ENCODE data around the gene TENM4.

The TENM4 gene

GRCh38 chr11:79165908-79166307 is 274.9 kb downstream of the TENM4 start:
- no peak overlapping the region for H3K27ac ChIP-seq (replicated peaks; ENCODE audit: low read length)
- no peak overlapping the region for H3K14ac ChIP-seq (ENCODE audit: low read length)
- no peak overlapping the region for H4K91ac ChIP-seq (ENCODE audit: low read depth, low read length, poor library complexity)
- H2BK15ac ChIP-seq (ENCODE audit: low read length): no peak overlapping the region
- H2AK5ac ChIP-seq (ENCODE audit: low read depth, low read length): no peak overlapping the region
- no peaks in the 10 kb centered on the region for H3K36me3 ChIP-seq (replicated peaks in 1 of 2; ENCODE audit: control insufficient read depth in 2 of 2, insufficient read depth in 2 of 2, low read length in 2 of 2)
- H2AFZ ChIP-seq (ENCODE audit: low read length): no peak overlapping the region
- H2BK12ac ChIP-seq (ENCODE audit: low read length): no peak overlapping the region
- no peaks in the 10 kb centered on the region for H3K4me1 ChIP-seq (ENCODE audit: control insufficient read depth in 2 of 2, insufficient read depth in 1 of 2, low read depth in 1 of 2, low read length in 2 of 2)
- no peak overlapping the region for H3K9ac ChIP-seq (ENCODE audit: low read depth, low read length, poor library complexity)
- no peak overlapping the region for H2BK120ac ChIP-seq (ENCODE audit: low read depth, low read length)
- H4K8ac ChIP-seq (ENCODE audit: low read depth, low read length): no peak overlapping the region
- DNase-seq (ENCODE audit: low spot score): no peak
- no peaks in the 10 kb centered on the region for H3K79me1 ChIP-seq (ENCODE audit: low read depth, low read length)
- no peak overlapping the region for H3K4me2 ChIP-seq (ENCODE audit: insufficient read depth, low read length, poor library complexity, severe bottlenecking)
- no peaks in the 10 kb centered on the region for H3K27me3 ChIP-seq (ENCODE audit: control insufficient read depth in 3 of 3, insufficient read depth in 3 of 3, low read depth in 1 of 3, low read length in 3 of 3)
- H3K4ac ChIP-seq (ENCODE audit: low read length): no peak overlapping the region
- H3K4me3 ChIP-seq (ENCODE audit: low read length in 2 of 2): no peak overlapping the region
- H2BK5ac ChIP-seq (ENCODE audit: low read length): no peak overlapping the region
- no peak overlapping the region for H3K18ac ChIP-seq (ENCODE audit: low read length)
- WGBS, 2 donors (ENCODE audit: extremely low coverage in 2 of 2, insufficient read length in 2 of 2, insufficient replicate concordance in 1 of 2): no CpG with 5 or more reads among the region's 2 CpGs
- peaks cover 0 to 2% of the 10 kb centered on the region in 2 donors for H3K9me3 ChIP-seq (replicated peaks in 1 of 2; ENCODE audit: control insufficient read depth in 2 of 2, insufficient read depth in 1 of 2, low read depth in 1 of 2, low read length in 2 of 2)
- H3K23ac ChIP-seq (ENCODE audit: low read depth, low read length, poor library complexity): no peak overlapping the region

DNA sequence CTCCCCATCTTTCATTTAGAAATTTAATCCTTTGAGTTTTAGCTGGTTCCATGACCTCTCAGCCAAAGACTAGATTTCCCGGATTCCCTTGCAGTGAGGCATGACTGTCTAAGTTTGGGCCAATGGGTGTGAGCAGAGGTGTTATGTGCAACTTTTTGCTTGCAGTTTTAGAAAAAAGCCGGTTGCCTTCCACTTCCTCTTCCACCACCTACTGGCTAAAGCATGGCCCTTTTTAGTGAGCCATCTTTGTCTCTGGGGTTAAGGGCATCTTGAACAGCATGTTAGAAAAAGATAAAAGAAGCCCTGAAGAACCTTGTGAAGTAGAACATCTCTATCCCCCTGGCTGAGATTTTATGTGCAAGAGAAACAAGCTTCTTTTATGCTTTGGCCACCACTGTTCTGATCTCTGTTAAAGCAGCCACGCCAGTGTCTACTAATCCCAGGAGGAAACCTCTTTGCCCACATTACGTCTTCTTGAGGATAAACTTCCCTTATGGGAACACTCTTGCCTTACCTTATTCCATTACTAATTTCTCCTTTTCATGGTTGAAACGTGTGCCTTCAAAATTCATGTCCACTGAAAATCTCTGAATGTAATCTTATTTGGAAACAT is 279.9 kb downstream of the TENM4 start:
- Histone ChIP-seq H4K8ac (ENCODE audit: low read depth, low read length) (no peak overlapping the region), H3K18ac (ENCODE audit: low read length) (no peak overlapping the region), H2BK120ac (ENCODE audit: low read depth, low read length) (no peak overlapping the region), H3K4me2 (ENCODE audit: insufficient read depth, low read length, poor library complexity, severe bottlenecking) (no peak overlapping the region), H3K9ac (ENCODE audit: low read depth, low read length, poor library complexity) (no peak overlapping the region), H3K27ac (replicated peaks; ENCODE audit: low read length) (no peak overlapping the region), H2BK12ac (ENCODE audit: low read length) (no peak overlapping the region), H3K14ac (ENCODE audit: low read length) (no peak overlapping the region), H4K91ac (ENCODE audit: low read depth, low read length, poor library complexity) (no peak overlapping the region), H3K9me3 (replicated peaks in 1 of 2; ENCODE audit: control insufficient read depth in 2 of 2, insufficient read depth in 1 of 2, low read depth in 1 of 2, low read length in 2 of 2) (peaks cover 0 to 2% of the 10 kb centered on the region in 2 donors), H2BK5ac (ENCODE audit: low read length) (no peak overlapping the region), H3K36me3 (replicated peaks in 1 of 2; ENCODE audit: control insufficient read depth in 2 of 2, insufficient read depth in 2 of 2, low read length in 2 of 2) (no peaks in the 10 kb centered on the region), H3K23ac (ENCODE audit: low read depth, low read length, poor library complexity) (no peak overlapping the region), H3K4ac (ENCODE audit: low read length) (no peak overlapping the region), H3K79me1 (ENCODE audit: low read depth, low read length) (no peaks in the 10 kb centered on the region), H2BK15ac (ENCODE audit: low read length) (no peak overlapping the region), H2AK5ac (ENCODE audit: low read depth, low read length) (no peak overlapping the region), H3K4me3 (ENCODE audit: low read length in 2 of 2) (no peak overlapping the region), H2AFZ (ENCODE audit: low read length) (no peak overlapping the region), H3K27me3 (ENCODE audit: control insufficient read depth in 3 of 3, insufficient read depth in 3 of 3, low read depth in 1 of 3, low read length in 3 of 3) (no peaks in the 10 kb centered on the region), H3K4me1 (ENCODE audit: control insufficient read depth in 2 of 2, insufficient read depth in 1 of 2, low read depth in 1 of 2, low read length in 2 of 2) (no peaks in the 10 kb centered on the region)
- DNase-seq (ENCODE audit: low spot score): no peak
- no CpG with 5 or more reads among the region's 5 CpGs for WGBS, 2 donors (ENCODE audit: extremely low coverage in 2 of 2, insufficient read length in 2 of 2, insufficient replicate concordance in 1 of 2)

DNA sequence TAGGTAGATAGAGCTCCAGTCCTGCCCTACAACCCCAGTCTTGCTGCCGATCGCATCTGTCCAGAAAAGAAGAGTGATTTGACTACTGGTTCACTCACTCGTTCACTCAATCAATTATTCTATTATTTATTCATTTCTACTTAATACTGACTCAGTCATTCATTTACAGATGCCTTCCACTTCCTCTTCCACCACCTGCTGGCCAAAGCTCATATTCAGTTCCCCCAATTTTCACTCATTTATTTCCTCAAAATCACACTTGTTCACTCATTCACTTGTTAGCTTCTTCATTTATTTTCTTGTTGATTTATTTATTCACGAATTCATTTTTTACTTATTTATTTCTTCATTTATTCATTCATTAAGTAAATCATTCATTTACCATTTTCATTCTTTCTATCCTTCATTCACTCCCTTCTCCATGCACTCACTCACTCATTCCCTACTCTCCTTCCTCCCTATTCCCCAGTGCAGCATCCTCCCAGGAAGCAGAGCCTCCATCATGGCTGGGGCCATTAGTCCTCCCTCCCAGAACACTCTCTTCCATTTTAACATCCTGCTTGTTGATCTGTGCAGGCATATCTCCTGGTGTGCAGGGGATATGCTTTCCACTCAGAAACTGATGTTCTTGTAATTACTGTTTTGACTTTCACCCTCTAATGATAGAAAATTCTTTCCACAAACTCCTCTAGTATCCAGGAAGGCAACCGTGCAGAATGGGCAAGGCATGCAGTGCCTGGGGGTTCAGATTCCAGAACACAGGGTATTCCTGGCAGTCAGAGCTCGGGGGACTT is 281.0 kb downstream of the TENM4 start:
- no peak overlapping the region for H2BK5ac ChIP-seq (ENCODE audit: low read length)
- H3K18ac ChIP-seq (ENCODE audit: low read length): no peak overlapping the region
- no peak overlapping the region for H3K4me2 ChIP-seq (ENCODE audit: insufficient read depth, low read length, poor library complexity, severe bottlenecking)
- H3K4ac ChIP-seq (ENCODE audit: low read length): no peak overlapping the region
- H4K8ac ChIP-seq (ENCODE audit: low read depth, low read length): no peak overlapping the region
- no peaks in the 10 kb centered on the region for H3K36me3 ChIP-seq (replicated peaks in 1 of 2; ENCODE audit: control insufficient read depth in 2 of 2, insufficient read depth in 2 of 2, low read length in 2 of 2)
- 100% methylated on average over 1 of the region's 6 CpGs; no CpG with 5 or more reads in 1 of the 2 donors for WGBS, 2 donors (ENCODE audit: extremely low coverage in 2 of 2, insufficient read length in 2 of 2, insufficient replicate concordance in 1 of 2)
- no peaks in the 10 kb centered on the region for H3K4me1 ChIP-seq (ENCODE audit: control insufficient read depth in 2 of 2, insufficient read depth in 1 of 2, low read depth in 1 of 2, low read length in 2 of 2)
- no peak overlapping the region for H3K9ac ChIP-seq (ENCODE audit: low read depth, low read length, poor library complexity)
- H2BK15ac ChIP-seq (ENCODE audit: low read length): no peak overlapping the region
- H3K27ac ChIP-seq (replicated peaks; ENCODE audit: low read length): no peak overlapping the region
- H2AK5ac ChIP-seq (ENCODE audit: low read depth, low read length): no peak overlapping the region
- H4K91ac ChIP-seq (ENCODE audit: low read depth, low read length, poor library complexity): no peak overlapping the region
- H2BK12ac ChIP-seq (ENCODE audit: low read length): no peak overlapping the region
- no peaks in the 10 kb centered on the region for H3K79me1 ChIP-seq (ENCODE audit: low read depth, low read length)
- no peak overlapping the region for H3K14ac ChIP-seq (ENCODE audit: low read length)
- H3K4me3 ChIP-seq (ENCODE audit: low read length in 2 of 2): no peak overlapping the region
- no peak for DNase-seq (ENCODE audit: low spot score)
- H2BK120ac ChIP-seq (ENCODE audit: low read depth, low read length): no peak overlapping the region
- H3K9me3 ChIP-seq (replicated peaks in 1 of 2; ENCODE audit: control insufficient read depth in 2 of 2, insufficient read depth in 1 of 2, low read depth in 1 of 2, low read length in 2 of 2): peaks cover 0 to 2% of the 10 kb centered on the region in 2 donors
- H2AFZ ChIP-seq (ENCODE audit: low read length): no peak overlapping the region
- H3K27me3 ChIP-seq (ENCODE audit: control insufficient read depth in 3 of 3, insufficient read depth in 3 of 3, low read depth in 1 of 3, low read length in 3 of 3): no peaks in the 10 kb centered on the region
- no peak overlapping the region for H3K23ac ChIP-seq (ENCODE audit: low read depth, low read length, poor library complexity)

DNA sequence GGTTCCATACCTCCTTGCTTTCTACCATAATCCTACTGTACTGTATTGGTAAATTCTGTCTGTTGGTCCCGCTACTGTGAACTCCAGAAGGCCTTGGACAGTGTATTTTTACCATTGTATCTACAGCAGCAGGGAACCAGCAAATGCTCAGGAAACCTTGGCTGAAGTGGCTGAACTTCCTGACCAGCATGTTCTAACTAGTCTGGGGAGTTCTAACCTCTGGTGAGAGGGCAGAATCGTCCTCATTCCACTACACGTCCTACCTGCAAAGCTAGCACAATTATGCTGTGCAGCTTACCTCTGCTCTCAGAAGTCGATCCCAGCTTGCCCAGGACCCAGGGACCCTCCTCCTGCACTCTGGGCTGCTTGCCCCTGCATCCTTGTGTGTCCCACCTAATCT is 283.1 kb downstream of the TENM4 start:
- no peak overlapping the region for H3K9ac ChIP-seq (ENCODE audit: low read depth, low read length, poor library complexity)
- H3K27me3 ChIP-seq (ENCODE audit: control insufficient read depth in 3 of 3, insufficient read depth in 3 of 3, low read depth in 1 of 3, low read length in 3 of 3): no peaks in the 10 kb centered on the region
- DNase-seq (ENCODE audit: low spot score): no peak
- no peaks in the 10 kb centered on the region for H3K36me3 ChIP-seq (replicated peaks in 1 of 2; ENCODE audit: control insufficient read depth in 2 of 2, insufficient read depth in 2 of 2, low read length in 2 of 2)
- H4K91ac ChIP-seq (ENCODE audit: low read depth, low read length, poor library complexity): no peak overlapping the region
- H3K23ac ChIP-seq (ENCODE audit: low read depth, low read length, poor library complexity): no peak overlapping the region
- H3K4me2 ChIP-seq (ENCODE audit: insufficient read depth, low read length, poor library complexity, severe bottlenecking): no peak overlapping the region
- no peak overlapping the region for H2BK15ac ChIP-seq (ENCODE audit: low read length)
- H2AFZ ChIP-seq (ENCODE audit: low read length): no peak overlapping the region
- no peak overlapping the region for H2BK12ac ChIP-seq (ENCODE audit: low read length)
- H3K18ac ChIP-seq (ENCODE audit: low read length): no peak overlapping the region
- no peak overlapping the region for H4K8ac ChIP-seq (ENCODE audit: low read depth, low read length)
- no peak overlapping the region for H3K27ac ChIP-seq (replicated peaks; ENCODE audit: low read length)
- H3K4me3 ChIP-seq (ENCODE audit: low read length in 2 of 2): no peak overlapping the region
- no peak overlapping the region for H3K4ac ChIP-seq (ENCODE audit: low read length)
- no CpG with 5 or more reads among the region's 4 CpGs for WGBS, 2 donors (ENCODE audit: extremely low coverage in 2 of 2, insufficient read length in 2 of 2, insufficient replicate concordance in 1 of 2)
- H3K9me3 ChIP-seq (replicated peaks in 1 of 2; ENCODE audit: control insufficient read depth in 2 of 2, insufficient read depth in 1 of 2, low read depth in 1 of 2, low read length in 2 of 2): peaks cover 0 to 2% of the 10 kb centered on the region in 2 donors
- no peak overlapping the region for H2BK5ac ChIP-seq (ENCODE audit: low read length)
- no peaks in the 10 kb centered on the region for H3K79me1 ChIP-seq (ENCODE audit: low read depth, low read length)
- no peak overlapping the region for H2AK5ac ChIP-seq (ENCODE audit: low read depth, low read length)
- no peak overlapping the region for H3K14ac ChIP-seq (ENCODE audit: low read length)
- H2BK120ac ChIP-seq (ENCODE audit: low read depth, low read length): no peak overlapping the region
- no peaks in the 10 kb centered on the region for H3K4me1 ChIP-seq (ENCODE audit: control insufficient read depth in 2 of 2, insufficient read depth in 1 of 2, low read depth in 1 of 2, low read length in 2 of 2)
